ENCODE measurements around the gene MRPS16. TPM values are rescaled to one million over a fixed set of nuclear protein-coding genes. Genes with fewer than 3 reads are reported as not detected.

MRPS16 gene
- total and polyA plus RNA-seq, 2 of the 13 experiments (the other 11 are each of a cell fraction or from before 2014, with no cell fraction given): 70.1 to 135 TPM

DNA sequence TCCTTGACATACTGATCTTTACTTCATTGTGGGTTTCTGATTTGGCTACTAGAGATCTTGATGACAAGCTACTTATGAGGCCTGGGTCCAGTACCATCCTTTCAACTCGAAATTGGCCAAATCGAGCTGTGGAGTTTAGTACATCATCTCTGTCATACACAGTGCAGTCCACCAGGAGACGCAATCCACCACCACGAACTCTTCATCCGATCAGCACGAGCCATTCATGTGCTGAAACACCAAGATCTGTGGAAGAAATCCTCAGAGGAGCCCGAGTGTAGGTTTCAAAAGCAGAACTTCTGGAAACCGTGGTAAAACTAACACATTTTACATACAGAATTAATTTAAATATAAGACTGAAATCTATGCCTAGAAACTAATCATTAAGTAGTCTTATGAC lies 19.6 kb downstream of the MRPS16 start:
- Histone ChIP-seq H3K9ac (ENCODE audit: insufficient read depth, low read depth, low read length) (no peak overlapping the region), H3K27me3 (ENCODE audit: control insufficient read depth in 1 of 2, insufficient read depth in 2 of 2, low read length in 2 of 2) (no peaks in the 10 kb centered on the region), H3K4me1 (ENCODE audit: insufficient read depth, low read length) (no peaks in the 10 kb centered on the region), H3K9me3 (ENCODE audit: low read length) (no peaks in the 10 kb centered on the region), H3K4me3 (replicated peaks in 1 of 3; ENCODE audit: insufficient read depth in 1 of 3, low read depth in 2 of 3, low read length in 3 of 3) (no peak overlapping the region), H3K36me3 (replicated peaks in 1 of 2; ENCODE audit: control insufficient read depth in 1 of 2, insufficient read depth in 2 of 2, low read length in 2 of 2) (peaks cover 1 to 11% of the 10 kb centered on the region in 2 experiments; a peak in 4 of 5 replicates), H3K4me2 (ENCODE audit: low read depth, low read length) (no peak overlapping the region), H2AFZ (ENCODE audit: low read length) (no peak overlapping the region), H3K27ac (ENCODE audit: extremely low read length, insufficient read depth, low read length) (no peak overlapping the region), H3K79me2 (ENCODE audit: insufficient read depth, low read length) (no peaks in the 10 kb centered on the region), H4K20me1 (ENCODE audit: insufficient read depth, low read length) (no peaks in the 10 kb centered on the region)
- DNase-seq (ENCODE audit: low spot score): no peak
- 93% methylated on average over 8 of the region's 8 CpGs for WGBS (ENCODE audit: low lambda C conversion rate)
- ChIA-PET POLR2A (no interaction called here), CTCF (ENCODE audit: low intra/inter-chr PET ratio, low total read pairs) (no interaction called here)
- peak; percentile 70 for ATAC-seq
- in situ Hi-C loops (cut with HindIII; ENCODE audit: extremely low pct_ligation_motif_present, low pct_unique_long_range_greater_than_20kb): no loop called here
- no peak for TF ChIP-seq TCF7L2 (IDR thresholded peaks at IDR 0.05; ENCODE audit: low read depth, low read length)
- peak; percentile 47 for TF ChIP-seq STAG1 (CRISPR knock-in tag; IDR thresholded peaks at IDR 0.05)
- no peak for TF ChIP-seq PLRG1 (conservative IDR thresholded peaks at IDR 0.05)
- TF ChIP-seq, protein P1, sequence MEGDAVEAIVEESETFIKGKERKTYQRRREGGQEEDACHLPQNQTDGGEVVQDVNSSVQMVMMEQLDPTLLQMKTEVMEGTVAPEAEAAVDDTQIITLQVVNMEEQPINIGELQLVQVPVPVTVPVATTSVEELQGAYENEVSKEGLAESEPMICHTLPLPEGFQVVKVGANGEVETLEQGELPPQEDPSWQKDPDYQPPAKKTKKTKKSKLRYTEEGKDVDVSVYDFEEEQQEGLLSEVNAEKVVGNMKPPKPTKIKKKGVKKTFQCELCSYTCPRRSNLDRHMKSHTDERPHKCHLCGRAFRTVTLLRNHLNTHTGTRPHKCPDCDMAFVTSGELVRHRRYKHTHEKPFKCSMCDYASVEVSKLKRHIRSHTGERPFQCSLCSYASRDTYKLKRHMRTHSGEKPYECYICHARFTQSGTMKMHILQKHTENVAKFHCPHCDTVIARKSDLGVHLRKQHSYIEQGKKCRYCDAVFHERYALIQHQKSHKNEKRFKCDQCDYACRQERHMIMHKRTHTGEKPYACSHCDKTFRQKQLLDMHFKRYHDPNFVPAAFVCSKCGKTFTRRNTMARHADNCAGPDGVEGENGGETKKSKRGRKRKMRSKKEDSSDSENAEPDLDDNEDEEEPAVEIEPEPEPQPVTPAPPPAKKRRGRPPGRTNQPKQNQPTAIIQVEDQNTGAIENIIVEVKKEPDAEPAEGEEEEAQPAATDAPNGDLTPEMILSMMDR (CRISPR knock-in tag; IDR thresholded peaks at IDR 0.05): peak; percentile 41
- peak; percentile 31; the same call in 1 of the 2 replicates for TF ChIP-seq SMC3 (IDR thresholded peaks at IDR 0.05; ENCODE audit: low read length)
- TF ChIP-seq ZNF672 (CRISPR knock-in tag; IDR thresholded peaks at IDR 0.05): no peak
- TF ChIP-seq TFDP1 (CRISPR knock-in tag; IDR thresholded peaks at IDR 0.05; ENCODE audit: borderline replicate concordance): no peak
- intact Hi-C loops (cut with micrococcal nuclease; ENCODE audit: unreplicated experiment): no loop called here
- peak; percentile 66 for FAIRE-seq
- no TSS peak for BruUV-seq (replicated peaks)
